H1 (cell line): Measurements from ENCODE around the gene BLOC1S1. TPM values are rescaled to one million over a fixed set of nuclear protein-coding genes. Genes with fewer than 3 reads are reported as not detected.
A peak's percentile ranks its signal among the peaks of the same experiment; 100 is the strongest.

ENCODE experiments used
- CTCF ChIA-PET: fragments of 300-600 bp; sonication (Branson Sonifier 250); formaldehyde crosslinking; loops from one replicate; lab custom pipeline; 2021; ENCODE audit not compliant: partially characterized antibody; lab: Charles Lee
- POLR2A ChIA-PET: fragments of 300-600 bp; sonication (Branson Sonifier 250); formaldehyde crosslinking; loops from one replicate; lab custom pipeline; 2021; ENCODE audit warnings: inconsistent platforms; ENCODE audit not compliant: partially characterized antibody; lab: Charles Lee
- DNase-seq, 2 experiments: peaks; one replicate each; pipeline versions ENCODE4 v3.0.0 to v3.0.0-alpha.2; 2010 to 2022; ENCODE audit warnings: low spot score in 2 of 2, low read depth in 1 of 2, mixed read lengths in 1 of 2
- FAIRE-seq: peaks from 2 replicates; lab custom pipeline; 2011; peaks lifted over from hg19 to GRCh38; lab: Jason Lieb, UNC
- H2AFZ ChIP-seq: 2 replicates; pipeline ENCODE4 v1.8.1; 2012; ENCODE audit warnings: low read length, inconsistent platforms
- H2AK5ac ChIP-seq: 2 replicates; pipeline ENCODE4 v1.6.1; 2013; ENCODE audit warnings: low read depth, low read length
- H2BK120ac ChIP-seq: replicated peaks from 2 replicates; pipeline ENCODE3; 2013; ENCODE audit warnings: low read depth, low read length, inconsistent platforms
- H2BK12ac ChIP-seq: 2 replicates; pipeline ENCODE4 v1.6.1; 2013; ENCODE audit warnings: low read depth, low read length
- H2BK15ac ChIP-seq: 2 replicates; pipeline ENCODE4 v1.6.1; 2013; ENCODE audit warnings: low read length
- H2BK20ac ChIP-seq: 2 replicates; pipeline ENCODE4 v1.6.1; 2013; ENCODE audit warnings: low read length
- H2BK5ac ChIP-seq: 2 replicates; pipeline ENCODE4 v1.6.1; 2013; ENCODE audit warnings: low read depth, low read length
- H3K14ac ChIP-seq: 2 replicates; pipeline ENCODE4 v1.6.1; 2013; ENCODE audit warnings: inconsistent platforms; ENCODE audit not compliant: insufficient read length
- H3K18ac ChIP-seq: 2 replicates; pipeline ENCODE4 v1.6.1; 2013; ENCODE audit warnings: low read length; ENCODE audit errors: extremely low read depth
- H3K23ac ChIP-seq: 2 replicates; pipeline ENCODE4 v1.6.1; 2013; ENCODE audit warnings: inconsistent platforms; ENCODE audit not compliant: insufficient read length
- H3K23me2 ChIP-seq: 2 replicates; pipeline ENCODE4 v1.6.1; 2013; ENCODE audit warnings: low read depth, low read length
- H3K27ac ChIP-seq: 2 replicates; pipeline ENCODE4 v1.6.1; 2011; ENCODE audit warnings: low read depth, low read length, inconsistent platforms
- H3K27me3 ChIP-seq, 4 experiments: replicated peaks in 1 of 4; 1 replicate in 1 of 4; 2 replicates in 3 of 4; pipeline versions ENCODE4 v1.6.1 to v1.8.1; 2011 to 2013; ENCODE audit warnings: low read length in 3 of 4, mild to moderate bottlenecking in 3 of 4, inconsistent platforms in 2 of 4, mixed read lengths in 2 of 4, moderate library complexity in 1 of 4; ENCODE audit not compliant: control insufficient read depth in 3 of 4, insufficient read depth in 3 of 4; ENCODE audit errors: extremely low read depth in 1 of 4
- H3K36me3 ChIP-seq, 4 experiments: 2 replicates each; pipeline versions ENCODE4 v1.6.1 to v1.8.1; 2011 to 2013; ENCODE audit warnings: mild to moderate bottlenecking in 4 of 4, low read length in 3 of 4, moderate library complexity in 2 of 4, control low read depth in 1 of 4, inconsistent platforms in 1 of 4; ENCODE audit not compliant: insufficient read depth in 4 of 4, control insufficient read depth in 2 of 4
- H3K4ac ChIP-seq: replicated peaks from 2 replicates; pipeline ENCODE3; 2013; ENCODE audit warnings: low read length, low read depth, mixed read lengths, inconsistent platforms; ENCODE audit not compliant: insufficient read length
- H3K4me1 ChIP-seq, 4 experiments: replicated peaks in 1 of 4; 1 replicate in 1 of 4; 2 replicates in 3 of 4; pipeline versions ENCODE4 v1.6.1 to v1.8.1; 2011 to 2013; ENCODE audit warnings: low read length in 3 of 4, inconsistent platforms in 2 of 4, mixed read lengths in 1 of 4; ENCODE audit not compliant: insufficient read depth in 4 of 4, control insufficient read depth in 3 of 4
- H3K4me2 ChIP-seq, 2 experiments: 2 replicates each; pipeline versions ENCODE4 v1.6.1 to v1.8.1; 2011 to 2013; ENCODE audit warnings: low read depth in 2 of 2, low read length in 2 of 2, control low read depth in 1 of 2, inconsistent platforms in 1 of 2, mild to moderate bottlenecking in 1 of 2; ENCODE audit not compliant: insufficient read depth in 1 of 2
- H3K4me3 ChIP-seq, 4 experiments: fragments of 200-600, 300-600 bp in 1 of 4; sonication (generic), shearing (Covaris generic), sonication (Bioruptor Twin) in 1 of 4; 2 replicates each; pipeline versions ENCODE4 v1.5.1 to v1.8.1; 2011 to 2016; ENCODE audit warnings: low read length in 4 of 4, low read depth in 3 of 4, control low read depth in 2 of 4, inconsistent platforms in 2 of 4, mild to moderate bottlenecking in 2 of 4, mixed read lengths in 1 of 4, moderate library complexity in 1 of 4; ENCODE audit not compliant: insufficient read depth in 2 of 4; ENCODE audit errors: extremely low read depth in 1 of 4
- H3K56ac ChIP-seq: replicated peaks from 2 replicates; pipeline ENCODE3; 2013; ENCODE audit warnings: low read depth, mild to moderate bottlenecking, mixed read lengths, low read length, inconsistent platforms; ENCODE audit not compliant: insufficient read length
- H3K79me1 ChIP-seq: 2 replicates; pipeline ENCODE4 v1.6.1; 2013; ENCODE audit warnings: low read depth, low read length, control low read depth
- H3K79me2 ChIP-seq, 2 experiments: 2 replicates each; pipeline versions ENCODE4 v1.6.1 to v1.8.1; 2012 to 2013; ENCODE audit warnings: low read length in 2 of 2, mild to moderate bottlenecking in 2 of 2, inconsistent platforms in 1 of 2; ENCODE audit not compliant: insufficient read depth in 2 of 2, control insufficient read depth in 1 of 2
- H3K9ac ChIP-seq, 4 experiments: replicated peaks in 1 of 4; 1 replicate in 1 of 4; 2 replicates in 3 of 4; pipeline versions ENCODE4 v1.6.1 to v1.8.1; 2011 to 2013; ENCODE audit warnings: low read depth in 3 of 4, low read length in 3 of 4, control low read depth in 2 of 4, mild to moderate bottlenecking in 2 of 4, moderate library complexity in 2 of 4, inconsistent platforms in 1 of 4; ENCODE audit errors: extremely low read depth in 1 of 4
- H3K9me3 ChIP-seq, 2 experiments: 2 replicates each; pipeline versions ENCODE4 v1.6.1 to v1.8.1; 2012 to 2013; ENCODE audit warnings: mild to moderate bottlenecking in 2 of 2, moderate library complexity in 2 of 2, control low read depth in 1 of 2, inconsistent platforms in 1 of 2, low read depth in 1 of 2, low read length in 1 of 2, mixed read lengths in 1 of 2; ENCODE audit not compliant: insufficient read depth in 2 of 2
- H4K20me1 ChIP-seq, 2 experiments: replicated peaks in 1 of 2; 2 replicates each; pipeline versions ENCODE3 to v1.8.1; 2011 to 2013; ENCODE audit warnings: inconsistent platforms in 2 of 2, low read length in 2 of 2, mild to moderate bottlenecking in 1 of 2; ENCODE audit not compliant: insufficient read depth in 2 of 2, control insufficient read depth in 1 of 2
- H4K5ac ChIP-seq: 2 replicates; pipeline ENCODE4 v1.6.1; 2013; ENCODE audit warnings: low read length, low read depth, mixed read lengths, inconsistent platforms; ENCODE audit not compliant: insufficient read length
- H4K8ac ChIP-seq: 2 replicates; pipeline ENCODE4 v1.8.0; 2013; ENCODE audit warnings: mild to moderate bottlenecking, moderate library complexity, low read length, inconsistent platforms; ENCODE audit not compliant: insufficient read depth; ENCODE audit errors: extremely low read depth
- H4K91ac ChIP-seq: replicated peaks from 2 replicates; pipeline ENCODE3; 2013; ENCODE audit warnings: low read length, mixed read lengths, inconsistent platforms; ENCODE audit not compliant: insufficient read length
- ASH2L ChIP-seq: fragments of 200-600, 300-600 bp; sonication (generic); IDR thresholded peaks from one replicate; pipeline ENCODE4 v1.7.1; 2017; ENCODE audit warnings: low read length
- CEBPB ChIP-seq: IDR thresholded peaks from 2 replicates; pipeline ENCODE4 v1.6.1; 2012; ENCODE audit warnings: low read depth, low read length
- JUND ChIP-seq: IDR thresholded peaks from 2 replicates; pipeline ENCODE4 v1.6.1; 2011; ENCODE audit warnings: mild to moderate bottlenecking, improper control_type of control experiment, low read length
- KDM4A ChIP-seq: IDR thresholded peaks from one replicate; pipeline ENCODE4 v1.7.1; 2012; ENCODE audit warnings: low read depth, mild to moderate bottlenecking, moderate library complexity, low read length, inconsistent platforms; ENCODE audit not compliant: severe bottlenecking
- MAX ChIP-seq: IDR thresholded peaks from 2 replicates; pipeline ENCODE4 v1.6.1; 2012; ENCODE audit warnings: inconsistent platforms
- SAP30 ChIP-seq: fragments of 300-600 bp; sonication (generic); IDR thresholded peaks from 2 replicates; pipeline ENCODE4 v1.7.1; 2012; ENCODE audit warnings: low read length, moderate library complexity, mild to moderate bottlenecking, inconsistent platforms; ENCODE audit not compliant: insufficient read depth, insufficient replicate concordance
- SIN3A ChIP-seq, 2 experiments: IDR thresholded peaks in 1 of 2; conservative IDR thresholded peaks in 1 of 2; 2 replicates each; pipeline ENCODE4 v1.6.1; 2011 to 2012; ENCODE audit warnings: low read length in 2 of 2, improper control_type of control experiment in 1 of 2, low read depth in 1 of 2, mild to moderate bottlenecking in 1 of 2
- SRF ChIP-seq: IDR thresholded peaks from 2 replicates; pipeline ENCODE4 v1.6.1; 2011; ENCODE audit warnings: mild to moderate bottlenecking, low read depth, low read length, moderate library complexity
- WGBS, 2 experiments: shearing (Covaris generic) in 1 of 2; methylation state at CpG; one replicate each; pipeline versions ENCODE4 v1.1.6 to v1.1.7; 2013 to 2015; ENCODE audit warnings: low lambda C conversion rate in 2 of 2, mixed read lengths in 2 of 2, inconsistent platforms in 1 of 2, low coverage in 1 of 2, missing lambda C conversion rate in 1 of 2; ENCODE audit not compliant: insufficient replicate concordance in 2 of 2, insufficient coverage in 1 of 2, insufficient read length in 1 of 2; ENCODE audit errors: extremely low coverage in 1 of 2, missing lambda C conversion rate in 1 of 2; 5-methylcytosine and 5-hydroxymethylcytosine counted together
- polyA plus RNA-seq, 7 experiments: library from polyadenylated mRNA; depleted of rRNA in 3 of 7; stranded (reverse) in 5 of 7; unstranded in 2 of 7; fragments of >200 nt in 5 of 7; fragments of 200-250 nt in 2 of 7; gene quantifications; 1 replicate in 5 of 7; 2 replicates in 1 of 7; 4 replicates in 1 of 7; pipeline versions ENCODE4 v1.2.1 to v1.2.3, GENCODE V29; 2011 to 2013; ENCODE audit warnings: missing spikeins in 2 of 7, mixed read lengths in 2 of 7
- total RNA-seq: library from RNA; stranded (reverse); fragmentation: NEBNext Ultra II Directional; extraction: Animal tissue kit (Norgen Biotek cat#: 25700); gene quantifications from 2 replicates; pipeline ENCODE4 v1.2.1, GENCODE V29; 2021

The BLOC1S1 gene
- total and polyA plus RNA-seq, 2 of the 8 experiments (the other 6 are each of a cell fraction or from before 2014, with no cell fraction given) = 91.1 to 185 TPM

GRCh38 chr12:55707219-55707671 lies 8.6 kb upstream of the BLOC1S1 start:
- TF ChIP-seq SAP30 (peak; percentile 39), SRF (no peak), ASH2L (peak; percentile 0), JUND (peak; percentile 80), SIN3A (conservative IDR thresholded peaks at IDR 0.05 in 1 of 2, IDR thresholded peaks at IDR 0.05 in 1 of 2; ENCODE audit: low read depth in 1 of 2, low read length in 2 of 2) (peak in 1 of 2 experiments; percentile 39; a peak in 2 of 4 replicates), MAX (no peak), KDM4A (peak; percentile 80), CEBPB (peak; percentile 73)
- peaks cover 15% of the 10 kb centered on the region for H3K23me2 ChIP-seq
- no peak overlapping the region; the same call in 1 of the 2 replicates for H4K8ac ChIP-seq
- ChIA-PET CTCF (interaction anchor here (1.6 to 5.1 kb wide), 11 partner anchors 9 to 123 kb away, joined by 3 to 38 read pairs (median 22); partner anchors contain the start of genes BLOC1S1, CD63 and RDH5), POLR2A (interaction anchor here (1.0 to 3.6 kb wide), 11 partner anchors 9 to 124 kb away, joined by 5 to 39 read pairs (median 9); partner anchors contain the start of genes BLOC1S1, CD63 and RDH5)
- no peaks in the 10 kb centered on the region; a peak in 1 of 8 replicates for H3K36me3 ChIP-seq
- H3K9ac ChIP-seq = peak overlapping the region; percentile 50 to 74 (median 54)
- 0 out of 2 replicates have a peak overlapping the region, but pooled peaks have one; percentile 32 for H2BK12ac ChIP-seq
- 0 out of 2 replicates have a peak overlapping the region, but pooled peaks have one; percentile 55 for H2AFZ ChIP-seq
- no peak overlapping the region for H3K14ac ChIP-seq
- H2BK120ac ChIP-seq = no peak overlapping the region
- no peak overlapping the region for H3K27ac ChIP-seq
- peak overlapping the region; percentile 20 for H3K56ac ChIP-seq
- peak overlapping the region; percentile 62; the same call in 1 of the 2 replicates for H2BK5ac ChIP-seq
- H3K4me3 ChIP-seq = peak overlapping the region; percentile 83 to 88 (median 86)
- DNase-seq (peak in 1 of 2 experiments; percentile 81), FAIRE-seq (no peak)
- no peaks in the 10 kb centered on the region for H3K9me3 ChIP-seq
- peak overlapping the region; percentile 40 for H4K91ac ChIP-seq
- no peak overlapping the region for H3K4ac ChIP-seq
- peaks cover 0 to 3% (median 0%) of the 10 kb centered on the region in 4 experiments; a peak in 5 of 7 replicates for H3K27me3 ChIP-seq
- H3K4me1 ChIP-seq = peaks cover 0 to 25% (median 8%) of the 10 kb centered on the region in 4 experiments; a peak in 5 of 7 replicates
- peak overlapping the region; percentile 73 for H3K18ac ChIP-seq
- WGBS, 2 experiments = 3% methylated on average over 14 of the region's 22 CpGs; no CpG with 5 or more reads in 1 of the 2 experiments
- no peak overlapping the region for H2BK20ac ChIP-seq
- no peak overlapping the region; the same call in 1 of the 2 replicates for H2AK5ac ChIP-seq
- peak overlapping the region; percentile 69 for H4K5ac ChIP-seq
- peak overlapping the region; percentile 91 to 100 for H3K4me2 ChIP-seq
- H3K23ac ChIP-seq = no peak overlapping the region
- no peak overlapping the region for H2BK15ac ChIP-seq
- H3K79me1 ChIP-seq = peaks cover 11% of the 10 kb centered on the region; the same call in 1 of the 2 replicates
- peaks cover 0 to 32% of the 10 kb centered on the region in 2 experiments; a peak in 2 of 4 replicates for H3K79me2 ChIP-seq
- H4K20me1 ChIP-seq = peaks cover 0 to 11% of the 10 kb centered on the region in 2 experiments
